Immature natural killer cell (primary cell): ENCODE results near the gene CDH23. TPM values are rescaled to one million over a fixed set of nuclear protein-coding genes. Genes with fewer than 3 reads are reported as not detected.

Experiments
- DNase-seq, 3 donors: peaks; one replicate each; pipeline ENCODE4 v3.0.0; 2022; ENCODE audit warnings: mixed read lengths in 1 of 3
- H3K27ac Mint-ChIP-seq, 6 donors: one replicate each; pipeline ENCODE4 v1.8.0; 2020; ENCODE audit warnings: mixed read lengths in 6 of 6, mild to moderate bottlenecking in 5 of 6, inconsistent platforms in 4 of 6, moderate library complexity in 3 of 6
- H3K27me3 Mint-ChIP-seq, 3 donors: one replicate each; pipeline ENCODE4 v1.8.0; 2020 to 2021; ENCODE audit warnings: low read depth in 3 of 3, mild to moderate bottlenecking in 3 of 3, mixed read lengths in 3 of 3, moderate library complexity in 3 of 3, inconsistent platforms in 1 of 3
- H3K36me3 Mint-ChIP-seq, 3 donors: one replicate each; pipeline ENCODE4 v1.8.0; 2020; ENCODE audit warnings: mixed read lengths in 3 of 3, inconsistent platforms in 2 of 3, mild to moderate bottlenecking in 2 of 3
- H3K4me1 Mint-ChIP-seq, 2 donors: one replicate each; pipeline ENCODE4 v1.8.0; 2020; ENCODE audit warnings: inconsistent platforms in 2 of 2, mild to moderate bottlenecking in 2 of 2, mixed read lengths in 2 of 2, moderate library complexity in 1 of 2
- H3K4me3 Mint-ChIP-seq, 5 donors: one replicate each; pipeline ENCODE4 v1.8.0; 2020; ENCODE audit warnings: mild to moderate bottlenecking in 5 of 5, mixed read lengths in 5 of 5, inconsistent platforms in 3 of 5, moderate library complexity in 3 of 5
- H3K9me3 Mint-ChIP-seq, 6 donors: one replicate each; pipeline ENCODE4 v1.8.0; 2020; ENCODE audit warnings: mild to moderate bottlenecking in 6 of 6, mixed read lengths in 6 of 6, inconsistent platforms in 4 of 6, moderate library complexity in 3 of 6
- polyA plus RNA-seq, 3 donors: library from polyadenylated mRNA; unstranded; fragments of 300-500 nt; fragmentation: Illumina TruSeq; gene quantifications; one replicate each; pipeline ENCODE4 v1.2.3, GENCODE V29; 2021

The CDH23 gene
- polyA plus RNA-seq, 3 donors from 2014 or later, result 0.47 to 0.59 TPM; not detected in 1

DNA sequence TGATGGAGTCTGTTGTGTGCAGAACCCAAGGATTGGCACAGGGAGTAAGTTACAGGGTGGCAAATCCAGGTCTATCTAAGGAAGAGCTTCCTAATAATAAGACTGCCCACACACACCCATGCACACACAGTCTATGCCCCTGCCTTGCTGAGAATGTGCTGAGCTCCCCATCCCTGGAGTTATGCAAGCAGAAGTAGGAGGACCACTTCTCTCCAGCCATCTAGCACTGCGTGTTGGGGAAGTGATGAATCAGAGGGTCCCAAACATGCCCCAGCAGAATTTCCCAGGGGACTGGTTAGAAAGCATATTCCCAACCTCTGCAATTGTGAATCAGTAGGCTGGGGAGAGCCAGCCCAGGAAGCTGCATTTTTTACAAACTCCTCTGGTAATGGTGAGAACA lies 117.2 kb downstream of the CDH23 start:
- no peak for DNase-seq
- Mint-ChIP-seq H3K4me3 (no peak overlapping the region), H3K27ac (no peak overlapping the region), H3K4me1 (no peaks in the 10 kb centered on the region), H3K36me3 (no peaks in the 10 kb centered on the region), H3K27me3 (no peaks in the 10 kb centered on the region), H3K9me3 (no peaks in the 10 kb centered on the region)

DNA sequence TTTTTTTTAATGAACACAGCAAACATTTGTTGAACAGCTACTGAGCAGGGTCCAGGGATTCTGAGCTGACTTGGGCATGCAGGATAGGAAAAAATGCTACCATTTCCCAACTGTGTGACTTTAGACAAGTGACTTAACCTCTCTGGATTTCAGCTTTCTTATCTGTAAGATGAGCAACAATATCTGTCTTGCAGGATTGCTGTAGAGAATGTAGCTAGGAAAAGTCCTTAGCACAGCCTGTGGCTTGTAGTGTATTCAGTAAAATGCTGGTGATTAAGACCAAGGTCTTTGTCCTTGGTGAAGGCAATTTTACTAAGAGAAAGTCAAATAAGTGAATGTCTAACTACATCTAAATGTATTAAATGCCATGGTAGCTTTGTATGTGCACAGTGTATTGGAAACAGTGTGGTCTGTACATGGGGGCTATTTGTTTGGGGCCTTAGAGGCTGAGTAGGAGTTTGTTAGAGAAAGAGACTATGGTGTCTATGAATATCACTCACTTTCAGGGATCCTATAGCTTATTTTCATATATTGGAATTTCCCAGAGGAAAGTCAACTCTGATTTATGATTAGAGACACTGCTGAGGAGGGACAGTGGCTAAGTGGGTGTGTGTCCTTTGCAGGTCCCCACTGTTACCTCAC lies 118.9 kb downstream of the CDH23 start:
- Mint-ChIP-seq H3K27me3 (no peaks in the 10 kb centered on the region), H3K36me3 (no peaks in the 10 kb centered on the region), H3K27ac (no peak overlapping the region), H3K4me1 (no peaks in the 10 kb centered on the region), H3K9me3 (no peaks in the 10 kb centered on the region), H3K4me3 (no peak overlapping the region)
- no peak for DNase-seq

DNA sequence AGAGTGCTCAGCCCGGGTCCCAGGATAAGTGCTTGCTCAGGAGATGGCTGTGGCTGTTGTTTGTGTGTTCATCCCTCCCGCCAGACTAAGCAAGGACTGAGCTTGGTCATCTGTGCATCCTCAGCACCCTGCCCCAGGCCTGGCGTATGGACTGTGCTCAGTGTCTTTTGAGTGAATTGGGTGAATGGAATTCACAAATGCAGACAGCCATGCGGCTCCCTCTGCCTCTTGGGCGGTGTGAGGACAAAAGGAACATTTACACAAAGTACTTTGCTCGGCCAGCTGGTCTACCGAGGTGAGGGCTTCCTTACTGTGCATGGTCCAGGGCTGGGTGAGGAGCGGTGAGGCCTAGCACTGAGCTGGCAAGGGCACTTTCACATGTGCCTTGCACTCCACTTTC lies 120.2 kb downstream of the CDH23 start:
- no peak for DNase-seq
- Mint-ChIP-seq H3K4me1 (no peaks in the 10 kb centered on the region), H3K4me3 (no peak overlapping the region), H3K36me3 (no peaks in the 10 kb centered on the region), H3K9me3 (no peaks in the 10 kb centered on the region), H3K27ac (no peak overlapping the region), H3K27me3 (peaks cover 0 to 3% (median 0%) of the 10 kb centered on the region in 3 donors)

DNA sequence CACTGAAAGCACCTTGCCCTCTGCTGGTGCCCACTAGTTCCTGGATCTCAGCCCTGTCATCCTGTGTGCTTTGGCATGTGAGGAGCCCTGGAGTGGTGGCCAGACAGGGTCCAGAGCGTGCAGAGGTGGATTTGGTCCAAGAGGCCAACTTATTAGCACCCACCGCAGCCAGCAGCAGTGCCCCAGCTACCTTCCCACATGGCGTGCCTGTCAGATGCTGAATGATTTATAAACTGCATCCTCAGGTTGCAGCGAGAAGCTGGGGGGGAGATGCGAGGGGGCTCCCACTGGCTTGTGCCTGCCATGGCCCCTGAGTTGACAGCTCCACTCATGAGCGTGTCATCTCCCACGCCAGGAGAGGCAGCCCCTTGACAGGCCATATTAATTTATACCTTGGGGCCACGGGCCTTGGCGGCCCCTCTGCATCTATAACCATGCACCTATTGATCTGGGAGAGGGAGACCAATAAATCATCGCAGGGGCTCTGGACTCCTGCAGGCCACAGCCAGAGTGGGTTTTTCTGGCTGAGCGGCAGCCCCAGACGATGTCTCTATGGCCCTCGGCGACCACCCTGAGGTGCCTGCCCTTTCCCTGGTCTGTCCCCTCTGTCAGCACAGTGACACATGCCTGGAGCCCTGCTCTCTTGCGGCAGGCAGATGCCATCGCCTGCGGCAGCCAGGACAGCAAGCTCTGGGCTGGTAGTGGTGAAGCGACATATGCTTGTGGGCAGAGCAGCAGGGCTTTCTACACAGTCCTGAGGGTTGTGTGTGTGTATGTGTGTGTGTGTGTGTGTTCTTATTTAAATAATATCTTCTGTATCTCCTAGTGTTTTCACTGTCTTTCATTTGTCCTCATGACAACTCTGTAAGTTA lies 120.8 kb downstream of the CDH23 start:
- H3K27ac Mint-ChIP-seq, result no peak overlapping the region
- H3K4me1 Mint-ChIP-seq, result no peaks in the 10 kb centered on the region
- H3K36me3 Mint-ChIP-seq, result no peaks in the 10 kb centered on the region
- no peaks in the 10 kb centered on the region for H3K9me3 Mint-ChIP-seq
- no peak for DNase-seq
- peaks cover 0 to 3% (median 0%) of the 10 kb centered on the region in 3 donors for H3K27me3 Mint-ChIP-seq
- no peak overlapping the region for H3K4me3 Mint-ChIP-seq

DNA sequence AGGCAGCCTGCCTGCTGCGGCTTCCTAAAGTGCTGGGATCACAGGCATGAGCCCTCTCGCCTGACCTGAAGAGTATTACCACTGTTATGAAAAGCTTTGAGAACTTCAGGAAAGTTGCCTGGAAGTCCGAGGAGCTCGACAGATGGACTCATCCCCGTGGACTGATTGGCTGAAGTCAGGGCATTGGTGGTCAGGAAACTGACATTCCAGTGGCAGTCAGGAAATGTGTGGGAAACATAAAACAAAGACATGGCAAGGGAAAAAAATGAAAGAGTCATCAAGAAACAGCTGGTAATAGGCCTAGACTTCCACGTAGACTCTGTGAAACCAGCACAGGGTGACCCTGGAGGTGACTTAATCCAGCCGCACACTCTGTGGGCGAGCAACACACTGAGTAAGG lies 123.3 kb downstream of the CDH23 start:
- Mint-ChIP-seq H3K4me1 (no peaks in the 10 kb centered on the region), H3K4me3 (no peak overlapping the region), H3K36me3 (no peaks in the 10 kb centered on the region), H3K9me3 (no peaks in the 10 kb centered on the region), H3K27me3 (peaks cover 0 to 7% (median 2%) of the 10 kb centered on the region in 3 donors), H3K27ac (no peak overlapping the region)
- no peak for DNase-seq

DNA sequence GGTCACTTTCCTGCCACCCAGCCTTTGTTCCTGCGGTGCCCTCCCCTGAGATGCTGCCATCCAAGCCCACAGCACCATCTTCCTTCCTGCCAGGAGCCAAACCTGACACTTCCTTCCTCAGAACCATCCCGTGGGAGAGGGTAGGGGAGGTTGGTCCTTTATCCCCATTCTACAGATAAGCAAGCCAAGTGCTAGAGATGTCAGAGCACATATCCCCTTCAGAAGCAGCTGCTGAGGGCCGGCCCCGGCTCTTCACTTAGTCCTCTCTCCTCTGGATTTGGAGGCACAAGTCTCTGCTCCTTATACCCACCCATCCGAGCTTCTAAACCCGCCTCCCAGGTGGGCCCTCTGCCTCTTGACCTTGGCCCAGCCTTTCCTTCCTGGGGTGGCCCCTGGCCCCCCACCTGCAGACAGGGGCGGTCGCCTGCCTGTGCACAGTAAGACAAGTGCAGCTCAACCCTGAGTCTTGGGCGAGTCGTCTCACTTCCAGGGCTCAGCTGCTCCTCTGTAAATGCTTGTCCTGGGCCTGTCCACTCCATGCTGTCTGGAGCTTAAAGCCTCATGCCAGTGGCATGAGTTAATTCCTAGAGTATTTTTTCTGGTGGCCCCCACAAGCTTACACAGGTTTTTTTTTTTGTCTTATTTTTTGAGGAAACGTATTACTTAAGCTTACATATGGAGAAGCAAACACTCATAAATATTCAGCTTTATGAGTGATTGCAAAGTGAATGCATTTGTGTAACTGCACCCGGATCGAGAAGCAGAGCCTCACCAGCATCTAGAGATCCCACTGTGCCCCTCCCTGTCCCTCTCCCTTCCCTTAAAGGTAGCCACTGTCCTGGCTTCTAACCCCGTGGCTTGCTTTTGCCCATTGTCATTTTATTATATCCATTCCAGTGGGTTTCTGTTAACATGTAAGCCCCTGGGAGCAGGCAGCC lies 125.1 kb downstream of the CDH23 start:
- H3K4me1 Mint-ChIP-seq, result no peaks in the 10 kb centered on the region
- no peaks in the 10 kb centered on the region for H3K9me3 Mint-ChIP-seq
- H3K27me3 Mint-ChIP-seq, result peaks cover 0 to 7% (median 2%) of the 10 kb centered on the region in 3 donors
- H3K36me3 Mint-ChIP-seq, result no peaks in the 10 kb centered on the region
- H3K27ac Mint-ChIP-seq, result no peak overlapping the region
- DNase-seq, result no peak
- H3K4me3 Mint-ChIP-seq, result no peak overlapping the region

DNA sequence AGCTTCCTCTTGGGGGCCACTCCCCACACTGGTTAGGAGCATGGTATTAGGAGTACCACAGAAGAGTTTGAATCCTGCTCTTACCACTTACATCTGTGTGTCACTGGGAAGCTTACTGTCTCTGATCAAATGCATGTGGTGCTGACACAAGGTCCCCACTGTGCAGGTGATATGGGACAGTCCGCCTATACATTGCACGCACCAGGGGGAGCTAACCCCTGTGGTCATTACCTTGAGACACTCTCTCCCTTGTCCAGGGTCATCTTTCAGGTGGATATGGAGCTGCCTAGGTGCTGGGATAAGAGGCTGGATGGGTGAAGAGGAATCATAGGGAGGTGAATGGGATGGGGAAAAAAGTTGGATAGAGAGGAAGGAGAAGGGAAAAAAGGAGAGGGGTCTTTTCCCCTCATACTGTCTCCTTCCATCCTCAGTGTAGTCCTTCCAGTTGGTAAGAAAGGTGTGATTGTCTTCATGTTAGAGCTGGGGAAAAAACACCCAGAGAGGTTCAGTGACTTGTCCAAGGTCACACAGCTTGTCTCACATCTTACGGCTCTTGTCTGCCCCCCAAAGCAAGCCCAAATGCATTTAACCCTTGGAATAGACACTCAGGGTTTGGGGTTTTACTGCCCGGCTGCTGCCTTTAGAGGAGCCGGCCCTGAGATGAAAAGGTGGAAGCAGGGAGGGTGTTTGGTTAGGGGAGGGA lies 125.9 kb downstream of the CDH23 start:
- no peak overlapping the region for H3K27ac Mint-ChIP-seq
- no peak for DNase-seq
- H3K36me3 Mint-ChIP-seq, result no peaks in the 10 kb centered on the region
- no peaks in the 10 kb centered on the region for H3K9me3 Mint-ChIP-seq
- no peak overlapping the region for H3K4me3 Mint-ChIP-seq
- peaks cover 0 to 7% (median 2%) of the 10 kb centered on the region in 3 donors for H3K27me3 Mint-ChIP-seq
- no peaks in the 10 kb centered on the region for H3K4me1 Mint-ChIP-seq

DNA sequence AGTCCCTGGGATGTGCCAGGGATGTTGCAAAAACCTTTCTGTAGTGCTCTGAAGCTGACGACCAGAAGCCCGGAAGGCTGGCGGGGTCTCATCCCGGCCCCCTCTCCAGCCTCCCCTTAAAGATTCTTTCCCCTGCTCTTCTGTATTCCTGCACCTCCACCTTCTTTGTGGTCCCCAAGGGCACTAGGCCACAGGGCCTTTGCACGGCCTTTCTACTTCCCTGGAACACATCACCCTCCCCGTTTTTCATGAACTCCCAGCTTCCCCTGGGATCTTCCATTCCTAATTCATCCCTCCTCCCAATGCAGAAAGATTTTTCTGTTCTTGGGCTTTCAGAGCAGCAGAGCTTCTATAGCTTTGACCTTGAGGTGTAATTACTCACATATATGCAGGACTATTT lies 127.0 kb downstream of the CDH23 start:
- Mint-ChIP-seq H3K27me3 (peaks cover 0 to 7% (median 2%) of the 10 kb centered on the region in 3 donors), H3K27ac (no peak overlapping the region), H3K4me1 (no peaks in the 10 kb centered on the region)

DNA sequence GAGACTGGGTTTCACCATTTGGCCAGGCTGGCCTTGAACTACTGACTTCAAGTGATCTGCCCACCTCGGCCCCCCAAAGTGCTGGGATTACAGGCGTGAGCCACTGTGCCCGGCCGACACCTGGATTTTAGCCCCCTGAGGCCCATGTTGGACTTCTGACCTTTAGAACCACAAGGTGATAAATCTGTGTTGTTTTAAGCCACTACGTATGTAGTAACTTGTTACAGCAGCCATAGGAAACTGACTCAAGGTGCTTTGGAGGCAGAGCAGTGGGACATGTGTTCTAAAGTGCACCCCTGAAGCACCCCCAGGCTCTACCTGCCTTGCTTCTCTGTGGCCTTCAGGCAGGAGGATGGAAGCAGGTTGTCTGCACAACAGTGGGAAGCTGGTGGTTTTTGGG lies 128.4 kb downstream of the CDH23 start:
- H3K27ac Mint-ChIP-seq, result no peak overlapping the region
- no peaks in the 10 kb centered on the region for H3K9me3 Mint-ChIP-seq
- DNase-seq, result no peak
- H3K36me3 Mint-ChIP-seq, result no peaks in the 10 kb centered on the region
- H3K27me3 Mint-ChIP-seq, result peaks cover 0 to 7% (median 2%) of the 10 kb centered on the region in 3 donors
- no peaks in the 10 kb centered on the region for H3K4me1 Mint-ChIP-seq
- H3K4me3 Mint-ChIP-seq, result no peak overlapping the region

More for the DNA sequence above, 127.0 kb downstream of the CDH23 start:
- no peak overlapping the region for H3K4me3 Mint-ChIP-seq
- no peaks in the 10 kb centered on the region for H3K36me3 Mint-ChIP-seq
- H3K9me3 Mint-ChIP-seq, result no peaks in the 10 kb centered on the region
- no peak for DNase-seq

DNA sequence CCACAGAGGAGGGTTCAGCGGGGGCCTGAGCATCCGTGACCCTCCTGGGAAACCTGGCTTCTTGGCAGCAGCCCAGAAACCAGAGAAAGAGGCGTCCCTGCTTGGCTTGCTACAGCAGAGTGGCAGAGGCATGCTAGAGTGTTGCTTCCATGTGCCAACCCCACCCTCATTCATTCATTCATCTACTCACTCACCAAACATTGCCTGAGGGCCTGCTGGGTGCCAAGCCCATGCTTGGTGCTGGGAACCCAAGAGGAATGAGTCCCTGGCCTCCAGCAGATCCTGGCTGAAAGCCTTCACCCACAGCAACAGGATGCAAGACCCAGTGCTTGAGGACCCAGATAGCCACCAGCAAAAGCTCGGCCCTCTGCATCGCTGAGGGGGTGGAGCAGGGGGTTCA lies 129.0 kb downstream of the CDH23 start:
- DNase-seq, result no peak
- H3K4me1 Mint-ChIP-seq, result no peaks in the 10 kb centered on the region
- H3K27ac Mint-ChIP-seq, result no peak overlapping the region
- H3K36me3 Mint-ChIP-seq, result no peaks in the 10 kb centered on the region
- H3K27me3 Mint-ChIP-seq, result peaks cover 0 to 7% (median 2%) of the 10 kb centered on the region in 3 donors
- H3K9me3 Mint-ChIP-seq, result no peaks in the 10 kb centered on the region
- no peak overlapping the region for H3K4me3 Mint-ChIP-seq

DNA sequence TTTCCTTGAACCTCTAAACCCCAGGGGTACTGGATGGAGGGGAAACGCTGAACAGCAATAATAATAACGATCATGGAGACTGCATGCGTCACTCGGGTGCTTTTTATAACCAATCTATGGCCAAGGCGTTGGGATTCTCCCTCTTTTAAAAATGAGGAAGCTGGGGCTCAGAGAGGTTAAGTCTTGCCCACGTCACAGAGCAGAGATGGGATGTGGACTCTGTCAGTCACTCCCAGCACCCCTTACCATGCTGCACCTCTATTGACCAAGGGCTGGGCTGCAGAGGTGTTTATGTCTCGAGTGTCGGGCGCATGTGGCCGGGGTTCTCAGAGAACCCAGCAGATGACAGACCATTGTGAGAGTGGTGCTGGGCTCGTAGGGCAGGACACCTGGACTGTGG lies 129.9 kb downstream of the CDH23 start:
- H3K9me3 Mint-ChIP-seq, result no peaks in the 10 kb centered on the region
- H3K27ac Mint-ChIP-seq, result no peak overlapping the region
- DNase-seq, result no peak
- H3K4me3 Mint-ChIP-seq, result no peak overlapping the region
- no peaks in the 10 kb centered on the region for H3K36me3 Mint-ChIP-seq
- H3K4me1 Mint-ChIP-seq, result peaks cover 2 to 3% of the 10 kb centered on the region in 2 donors
- H3K27me3 Mint-ChIP-seq, result peaks cover 0 to 4% (median 2%) of the 10 kb centered on the region in 3 donors

DNA sequence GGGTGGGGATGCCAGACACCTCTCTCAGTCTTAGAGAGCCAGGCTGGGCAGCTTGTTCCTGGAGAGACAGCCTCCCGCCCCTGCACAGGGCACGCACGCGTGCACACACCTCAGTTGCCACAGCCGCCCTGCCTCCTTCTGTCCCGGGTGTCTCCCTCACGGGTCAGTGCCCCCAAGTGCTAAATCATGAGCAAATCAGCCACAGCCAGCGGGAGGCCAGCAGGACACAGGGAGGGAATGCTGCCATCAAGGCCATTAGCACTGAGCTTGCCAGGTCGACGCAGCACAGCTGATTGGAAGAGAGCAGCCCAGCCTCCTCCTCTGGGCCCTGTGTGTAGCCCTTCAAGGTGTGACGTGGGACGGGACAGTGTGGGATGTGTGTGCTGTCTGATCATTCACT lies 130.4 kb downstream of the CDH23 start:
- Mint-ChIP-seq H3K9me3 (no peaks in the 10 kb centered on the region), H3K36me3 (no peaks in the 10 kb centered on the region), H3K4me3 (no peak overlapping the region), H3K4me1 (peaks cover 4 to 5% of the 10 kb centered on the region in 2 donors), H3K27me3 (peaks cover 0 to 4% (median 2%) of the 10 kb centered on the region in 3 donors), H3K27ac (no peak overlapping the region)
- DNase-seq, result no peak
